AG10803 (cell line): Measurements from ENCODE around the gene UBE3A.

Experiments used
- DNase-seq: peaks from one replicate; pipeline ENCODE4 v3.0.0; 2010; ENCODE audit warnings: low read depth
- H3K4me3 ChIP-seq: 2 replicates; pipeline ENCODE4 v1.5.1; 2011; ENCODE audit warnings: mild to moderate bottlenecking, low read length, control low read depth
- TF ChIP-seq, protein P1 (sequence below): conservative IDR thresholded peaks from 2 replicates; pipeline ENCODE4 v1.5.1; 2011; ENCODE audit warnings: mild to moderate bottlenecking, low read length, control low read depth, inconsistent platforms

Gene UBE3A

DNA sequence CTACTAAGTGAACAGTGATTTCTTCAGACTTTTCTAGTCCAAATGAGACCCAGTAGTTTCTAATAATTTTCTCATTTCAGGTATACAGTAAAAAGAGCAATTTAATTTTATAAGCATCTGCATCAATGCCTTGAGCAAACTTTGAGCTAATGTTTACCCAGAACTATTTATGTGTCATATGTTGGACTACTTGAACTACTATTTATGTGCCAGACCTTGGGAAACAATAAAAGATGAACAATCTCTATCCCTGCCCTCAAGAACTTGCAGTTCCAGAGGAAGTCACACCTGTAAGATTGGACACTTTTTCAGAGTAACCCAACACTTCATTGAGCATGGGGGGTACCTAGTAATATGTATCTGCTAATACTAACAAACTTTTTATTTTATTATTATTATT, 2.3 kb upstream of the UBE3A start:
- TF ChIP-seq, protein P1, sequence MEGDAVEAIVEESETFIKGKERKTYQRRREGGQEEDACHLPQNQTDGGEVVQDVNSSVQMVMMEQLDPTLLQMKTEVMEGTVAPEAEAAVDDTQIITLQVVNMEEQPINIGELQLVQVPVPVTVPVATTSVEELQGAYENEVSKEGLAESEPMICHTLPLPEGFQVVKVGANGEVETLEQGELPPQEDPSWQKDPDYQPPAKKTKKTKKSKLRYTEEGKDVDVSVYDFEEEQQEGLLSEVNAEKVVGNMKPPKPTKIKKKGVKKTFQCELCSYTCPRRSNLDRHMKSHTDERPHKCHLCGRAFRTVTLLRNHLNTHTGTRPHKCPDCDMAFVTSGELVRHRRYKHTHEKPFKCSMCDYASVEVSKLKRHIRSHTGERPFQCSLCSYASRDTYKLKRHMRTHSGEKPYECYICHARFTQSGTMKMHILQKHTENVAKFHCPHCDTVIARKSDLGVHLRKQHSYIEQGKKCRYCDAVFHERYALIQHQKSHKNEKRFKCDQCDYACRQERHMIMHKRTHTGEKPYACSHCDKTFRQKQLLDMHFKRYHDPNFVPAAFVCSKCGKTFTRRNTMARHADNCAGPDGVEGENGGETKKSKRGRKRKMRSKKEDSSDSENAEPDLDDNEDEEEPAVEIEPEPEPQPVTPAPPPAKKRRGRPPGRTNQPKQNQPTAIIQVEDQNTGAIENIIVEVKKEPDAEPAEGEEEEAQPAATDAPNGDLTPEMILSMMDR, result no peak
- H3K4me3 ChIP-seq, result no peak overlapping the region
- no peak for DNase-seq

DNA sequence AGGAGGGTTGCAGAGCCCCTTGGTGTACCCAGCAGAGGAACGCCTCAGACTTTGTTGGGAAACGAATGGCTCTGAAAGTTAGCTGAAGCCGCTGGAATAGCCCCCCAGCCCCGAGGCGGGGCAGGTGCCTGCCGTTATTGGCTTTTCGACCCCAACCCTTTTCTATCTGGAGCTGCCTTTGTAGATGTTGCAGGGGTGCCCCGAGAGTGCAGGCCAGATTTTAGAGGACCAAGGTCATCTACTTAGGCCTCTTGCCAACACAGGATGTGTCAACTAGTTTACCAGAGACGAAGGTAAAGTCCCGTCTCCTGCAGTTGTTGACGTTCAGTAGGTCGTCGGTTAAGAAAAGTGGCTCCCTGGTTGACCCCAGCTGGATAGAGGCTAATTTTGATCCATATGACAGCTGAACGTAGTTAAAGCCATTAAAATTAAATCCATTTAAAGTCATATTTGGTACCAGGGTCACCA, 579 bp upstream of the UBE3A start:
- TF ChIP-seq, protein P1, result no peak
- DNase-seq, result peak; percentile 21
- peak overlapping the region; percentile 77 for H3K4me3 ChIP-seq

DNA sequence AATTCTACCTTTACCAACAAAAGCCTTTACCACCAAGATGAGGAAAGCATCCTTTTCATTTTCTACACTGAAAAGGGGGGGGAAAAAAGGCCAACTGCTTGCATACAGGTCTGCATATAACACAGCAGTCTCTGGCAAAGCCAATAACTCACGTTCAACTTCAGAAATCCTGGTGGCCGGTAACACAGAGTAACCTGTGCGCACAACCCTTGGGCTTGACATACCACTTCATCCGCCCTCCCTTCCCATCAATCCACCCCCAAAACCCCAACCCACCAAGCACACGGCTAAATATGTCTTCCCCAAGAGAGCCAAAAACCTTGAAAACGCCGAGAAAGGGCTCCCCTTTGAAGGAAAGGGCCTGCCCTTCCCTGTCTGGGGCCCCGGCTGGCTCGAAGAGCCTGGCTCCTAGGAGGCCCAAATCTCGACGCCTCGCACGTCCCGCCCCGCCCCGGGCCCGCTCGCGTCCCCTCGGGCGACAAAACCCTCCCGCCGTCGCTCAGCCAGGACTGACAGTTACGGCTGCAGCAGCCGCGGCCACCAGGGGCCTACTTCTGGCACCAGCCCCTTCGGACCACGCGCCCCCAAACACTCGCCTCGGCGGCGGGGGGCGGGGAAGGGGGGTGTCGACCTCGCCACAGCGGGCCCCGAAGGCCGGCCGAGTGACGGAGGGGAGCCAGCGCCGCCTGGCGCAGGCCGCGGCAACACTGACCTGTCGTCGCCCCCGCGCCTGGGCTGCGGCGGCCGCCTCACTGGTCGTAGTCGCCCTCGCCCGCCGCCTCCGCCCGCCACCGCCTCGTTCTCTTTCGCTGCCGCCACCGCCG, 835 bp downstream of the UBE3A start:
- TF ChIP-seq, protein P1, result peak; percentile 28; the same call in 1 of the 2 replicates
- H3K4me3 ChIP-seq, result peak overlapping the region; percentile 75
- DNase-seq, result peak; percentile 51

DNA sequence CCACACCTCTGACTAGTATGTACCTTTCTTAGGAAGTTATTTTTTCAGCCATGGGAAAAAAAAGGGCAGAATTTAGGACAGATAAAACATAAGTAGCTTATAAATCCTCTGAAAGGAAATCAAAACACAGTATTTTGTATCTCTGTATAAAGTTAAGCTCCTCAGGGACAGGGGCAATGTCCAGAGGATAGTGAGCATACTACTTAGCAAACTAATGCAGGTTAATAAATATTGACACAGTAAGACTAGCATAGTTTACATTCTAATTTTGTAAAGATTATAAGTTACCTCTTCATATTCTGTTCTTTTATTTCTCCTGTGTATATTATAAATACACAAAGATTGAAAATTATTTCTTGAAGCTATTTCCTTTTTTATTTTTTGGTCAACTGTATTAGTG, 2.1 kb downstream of the UBE3A start:
- peak overlapping the region; percentile 75; the same call in 1 of the 2 replicates for H3K4me3 ChIP-seq
- TF ChIP-seq, protein P1, result no peak
- DNase-seq, result no peak

- no peak overlapping the region for H3K4me3 ChIP-seq
- TF ChIP-seq, protein P1, result no peak
- DNase-seq, result peak; percentile 15
These were observed 3.2 kb downstream of the UBE3A start for GRCh38 chr15:25435474-25436243.

- no peak overlapping the region for H3K4me3 ChIP-seq
- no peak for DNase-seq
- TF ChIP-seq, protein P1, result no peak
These were observed 5.5 kb downstream of the UBE3A start for GRCh38 chr15:25433118-25433865.
